ENCODE measurements around the gene SIGLEC1. TPM values are rescaled to one million over a fixed set of nuclear protein-coding genes. Genes with fewer than 3 reads are reported as not detected.

The SIGLEC1 gene
- polyA plus RNA-seq, 1 donor, result 3.4 TPM

GRCh38 chr20:3728876-3729275 lies 16.5 kb upstream of the SIGLEC1 start:
- DNase-seq (ENCODE audit: low read depth), result no peak

DNA sequence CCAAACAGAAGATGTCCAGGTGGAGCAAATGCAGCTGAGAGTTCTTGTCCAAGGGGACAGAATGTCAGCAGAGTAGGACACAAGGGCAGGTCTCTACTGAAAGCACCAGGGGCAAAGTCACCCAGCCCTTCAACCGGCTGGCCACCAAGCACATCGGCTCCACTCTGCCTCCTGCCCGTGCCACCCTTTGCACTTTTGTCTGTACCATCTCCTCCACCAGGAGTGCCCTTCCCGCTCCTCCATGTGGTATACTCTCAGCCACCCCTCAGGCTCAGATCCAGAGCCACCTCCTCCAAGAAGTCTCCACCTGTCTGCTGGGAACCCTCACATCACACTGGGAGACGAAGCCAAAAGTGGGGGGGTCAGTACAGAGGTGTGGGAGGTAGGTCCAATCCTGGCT lies 16.0 kb upstream of the SIGLEC1 start:
- no peak for DNase-seq (ENCODE audit: low read depth)

DNA sequence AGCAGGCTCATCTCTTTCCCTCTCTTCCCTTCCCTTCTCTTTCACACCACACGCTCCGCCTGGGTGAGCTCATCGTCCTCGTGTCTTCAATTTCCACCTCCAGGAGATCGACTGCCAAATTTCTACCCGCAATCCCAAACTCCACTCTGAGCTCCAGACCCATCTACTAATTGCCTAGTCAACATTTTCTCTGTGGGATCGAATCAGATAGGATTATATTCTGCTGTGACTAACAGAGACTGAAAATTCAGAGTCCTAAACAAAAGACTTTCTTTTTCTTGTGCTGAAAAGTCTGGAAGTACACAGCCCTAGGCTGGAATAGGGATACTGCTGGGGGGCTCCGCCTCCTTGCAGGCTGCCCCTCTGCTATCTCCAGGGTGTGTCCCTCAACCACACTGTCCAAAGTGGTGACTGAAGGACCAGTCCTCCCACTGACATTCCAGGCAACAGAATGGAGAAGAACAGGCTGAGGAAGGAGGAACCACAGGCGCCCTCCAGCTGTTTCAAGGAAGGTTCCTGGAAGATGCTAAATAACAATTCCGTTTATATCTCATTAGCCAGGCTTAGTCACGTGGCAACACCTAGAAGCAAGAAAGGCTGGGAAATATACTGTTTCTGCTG lies 15.1 kb upstream of the SIGLEC1 start:
- DNase-seq (ENCODE audit: low read depth), result no peak

DNA sequence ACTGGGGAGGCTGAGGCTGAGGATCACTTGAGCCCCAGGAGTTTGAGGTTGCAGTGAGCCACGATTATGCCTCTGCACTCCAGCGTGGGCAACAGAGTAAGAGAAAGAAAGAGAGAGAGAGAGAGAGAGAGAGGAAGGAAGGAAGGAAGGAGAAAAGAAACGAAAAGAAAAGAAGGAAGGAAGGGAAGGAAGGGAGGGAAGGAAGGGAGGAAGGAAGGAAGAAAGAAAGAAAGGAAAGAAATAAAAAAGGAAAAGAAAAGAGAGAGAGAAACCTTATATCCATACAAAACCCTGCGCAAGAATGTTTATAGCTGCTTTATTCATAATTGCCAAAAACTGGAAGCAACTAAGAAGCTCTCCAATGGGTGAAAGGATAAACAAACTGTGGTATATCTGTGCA lies 12.0 kb upstream of the SIGLEC1 start:
- no peak for DNase-seq (ENCODE audit: low read depth)

GRCh38 chr20:3723284-3723683 lies 10.9 kb upstream of the SIGLEC1 start:
- DNase-seq (ENCODE audit: low read depth), result no peak

- no peak for DNase-seq (ENCODE audit: low read depth)
These were observed 9.5 kb upstream of the SIGLEC1 start for GRCh38 chr20:3721912-3722311.

GRCh38 chr20:3720626-3721025 lies 8.2 kb upstream of the SIGLEC1 start:
- DNase-seq (ENCODE audit: low read depth), result no peak

- DNase-seq (ENCODE audit: low read depth), result no peak
These were observed 7.7 kb upstream of the SIGLEC1 start for GRCh38 chr20:3720068-3720467.

DNA sequence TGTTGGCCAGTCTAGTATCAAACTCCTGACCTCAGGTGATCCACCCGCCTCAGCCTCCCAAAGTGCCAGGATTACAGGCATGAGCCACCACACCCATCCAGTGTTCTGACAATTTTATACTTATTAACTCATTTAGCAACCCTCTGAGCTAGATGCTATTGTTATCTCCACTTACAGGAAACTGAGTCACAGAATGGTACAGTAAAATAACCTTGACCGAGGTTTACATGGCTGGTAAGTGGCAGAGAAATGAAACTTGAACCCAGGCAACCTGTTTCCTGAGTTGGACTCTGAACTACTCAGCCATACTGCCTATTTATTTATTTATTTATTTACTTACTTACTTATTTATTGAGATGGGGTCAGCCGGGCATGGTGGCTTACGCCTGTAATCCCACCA lies 6.6 kb upstream of the SIGLEC1 start:
- no peak for DNase-seq (ENCODE audit: low read depth)

DNA sequence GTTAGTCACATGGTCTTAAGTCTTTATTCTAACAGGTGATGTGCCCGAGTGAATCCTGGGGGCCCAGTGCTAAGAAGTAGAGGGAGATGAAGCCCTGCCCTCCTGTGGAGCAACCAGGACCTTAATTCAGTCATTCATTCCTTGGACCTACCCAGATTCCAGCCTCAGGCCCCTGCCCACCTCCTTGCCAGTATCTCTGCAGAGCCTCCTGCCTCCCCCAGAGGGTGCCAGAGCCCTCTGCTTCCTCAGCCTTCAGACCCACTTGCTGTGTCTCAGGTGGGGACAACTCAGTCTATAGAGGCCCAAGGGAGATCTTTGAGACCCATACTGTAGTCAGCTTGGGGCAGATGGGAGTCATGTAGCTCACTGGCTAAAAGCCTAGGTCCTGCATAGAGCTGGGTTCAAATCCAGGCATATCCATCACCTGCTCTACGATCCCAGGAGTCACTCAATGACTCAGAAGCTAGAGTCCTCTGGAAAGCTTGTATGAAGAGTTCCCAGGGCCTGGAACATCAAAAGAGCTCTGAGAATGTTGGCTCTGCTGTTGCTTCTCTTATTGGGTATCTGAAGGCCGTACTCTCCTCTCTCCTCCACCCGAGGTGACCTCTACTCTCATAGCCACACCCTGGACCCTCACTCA lies 3.9 kb upstream of the SIGLEC1 start:
- no peak for DNase-seq (ENCODE audit: low read depth)

DNA sequence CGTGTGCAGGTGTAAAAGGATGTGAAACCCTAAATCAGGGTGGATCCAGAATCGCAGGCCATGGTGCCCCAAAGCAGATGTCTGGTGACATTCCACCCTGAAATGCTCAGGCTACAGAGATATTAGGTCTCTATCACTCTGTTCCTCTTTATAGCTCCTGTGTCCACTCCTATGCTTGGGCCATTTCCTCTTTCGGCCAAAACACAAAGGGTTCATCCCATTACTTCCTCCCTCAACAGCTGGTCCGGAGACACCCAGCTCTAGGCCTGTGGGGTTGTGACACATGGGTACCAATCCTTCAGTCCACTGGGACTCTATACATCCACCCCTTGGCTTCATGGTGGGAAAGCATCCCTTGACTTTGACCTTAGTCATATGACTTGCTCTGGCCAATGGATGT lies 1.7 kb upstream of the SIGLEC1 start:
- DNase-seq (ENCODE audit: low read depth), result no peak

DNA sequence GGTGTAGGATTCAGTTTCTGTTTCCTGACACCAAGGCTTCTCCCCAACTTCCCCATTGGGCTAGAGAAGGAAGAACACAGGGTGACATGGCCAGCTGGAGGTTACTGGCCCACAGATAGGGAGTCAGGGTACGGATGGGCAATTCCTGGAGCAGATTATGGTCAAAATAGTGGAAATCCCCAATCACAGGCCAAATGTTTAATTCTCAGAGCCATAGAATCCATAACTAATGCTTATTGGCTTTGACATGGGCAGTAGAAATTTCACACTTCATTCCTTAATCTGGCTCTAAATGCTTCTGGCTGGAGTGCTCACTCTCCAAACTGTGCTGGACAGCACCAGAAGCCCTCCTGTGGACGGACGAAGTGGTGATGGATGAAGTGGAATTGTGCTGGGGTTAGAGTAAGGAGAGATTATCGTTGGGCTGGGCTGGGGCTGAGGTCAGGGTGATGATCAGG lies 887 bp downstream of the SIGLEC1 start:
- no peak for DNase-seq (ENCODE audit: low read depth)

DNA sequence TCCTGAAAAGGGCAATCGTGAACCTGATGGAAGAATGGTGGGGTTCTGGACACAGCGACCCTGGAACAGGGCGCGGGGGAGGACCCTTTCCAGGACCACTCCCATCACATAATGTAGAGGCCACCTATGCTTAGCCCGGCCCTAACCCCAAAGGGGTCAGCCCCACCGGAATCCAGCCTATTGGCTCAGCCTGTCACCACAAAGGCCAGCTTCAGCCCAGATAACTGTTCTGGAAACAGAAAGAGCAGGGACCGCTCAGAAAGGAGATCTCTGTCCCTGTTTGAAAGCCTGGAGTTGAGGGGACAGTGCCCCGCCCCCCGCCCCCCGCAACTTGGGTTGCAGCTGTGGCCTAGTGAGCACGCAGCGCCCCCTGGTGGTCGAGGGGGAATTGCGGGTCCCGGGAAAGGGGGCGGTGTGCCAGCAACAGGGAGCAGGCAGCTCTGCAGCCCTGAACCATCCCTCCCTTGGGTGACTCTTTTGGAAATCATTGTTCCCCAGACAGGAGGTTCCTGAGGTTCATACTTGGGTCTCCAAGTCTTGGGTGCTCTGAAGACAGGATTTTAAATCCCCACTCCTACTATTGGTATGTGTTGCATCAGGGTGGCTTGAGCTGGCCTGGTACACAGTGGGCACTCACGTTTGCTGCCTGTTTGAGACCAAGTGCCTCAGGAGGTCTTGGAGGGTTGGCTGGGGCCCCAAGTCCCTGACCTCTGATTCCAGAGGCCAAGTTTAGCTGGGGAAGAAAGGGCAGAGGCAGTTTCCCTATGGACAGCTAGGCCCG lies 1.5 kb downstream of the SIGLEC1 start:
- DNase-seq (ENCODE audit: low read depth), result no peak

DNA sequence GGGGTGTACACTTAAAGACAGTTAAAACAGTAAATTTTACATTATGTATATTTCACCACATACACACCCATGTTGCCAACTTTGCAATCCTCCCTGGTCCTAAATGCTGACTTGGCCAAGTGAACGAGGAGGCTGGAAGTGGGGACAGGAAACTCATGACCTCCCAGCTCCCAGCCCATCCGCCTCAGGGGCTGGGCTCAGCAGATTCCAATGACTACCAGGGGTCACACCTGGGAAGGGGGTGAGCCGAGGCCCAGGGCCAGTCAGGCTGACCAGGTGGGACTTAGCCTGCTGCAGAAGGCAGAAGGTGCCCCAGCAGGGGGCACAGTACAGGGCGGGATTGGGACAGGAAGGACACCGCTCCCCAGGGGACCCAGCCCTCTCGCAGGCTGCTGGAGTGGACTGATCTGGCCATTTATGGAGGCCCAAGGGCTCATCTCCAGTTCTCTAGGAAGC lies 2.4 kb downstream of the SIGLEC1 start:
- no peak for DNase-seq (ENCODE audit: low read depth)

GRCh38 chr20:3707508-3707899 lies 4.9 kb downstream of the SIGLEC1 start:
- DNase-seq (ENCODE audit: low read depth), result no peak

DNA sequence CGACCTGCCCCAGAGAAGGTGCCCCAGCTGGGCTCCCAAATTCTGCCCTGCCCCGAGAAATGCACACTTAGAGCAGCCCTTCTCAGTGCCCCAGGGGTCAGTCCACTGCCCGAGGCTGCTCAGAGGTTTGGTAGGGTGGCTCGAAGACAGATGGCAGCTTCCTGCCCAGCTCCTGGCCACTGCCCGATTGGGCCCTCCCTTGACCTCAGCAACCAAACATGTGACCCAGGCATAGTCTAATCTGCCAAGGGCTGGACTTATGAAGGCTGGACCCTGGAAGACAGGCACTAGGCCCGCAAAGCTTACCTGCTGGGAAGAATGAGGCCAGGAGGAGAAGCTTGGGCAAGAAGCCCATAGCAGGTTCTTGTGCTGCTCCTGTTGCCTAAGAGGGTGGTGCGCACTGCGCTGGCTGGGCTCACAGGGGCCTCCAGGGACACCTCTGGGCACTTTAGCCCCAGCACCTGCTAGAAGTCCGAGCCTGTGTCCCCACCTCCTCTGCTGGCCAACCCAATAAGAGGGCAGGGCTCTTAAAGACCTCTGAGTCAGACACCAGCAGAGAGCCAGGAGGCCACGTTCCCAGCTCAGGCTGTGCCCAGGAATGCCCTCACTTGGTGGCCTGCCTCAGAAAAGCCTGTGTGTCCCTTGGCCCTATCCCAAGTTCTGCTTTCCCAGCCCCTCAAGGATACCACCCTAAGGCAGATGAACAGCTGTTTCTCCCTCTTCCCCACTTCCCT lies 5.5 kb downstream of the SIGLEC1 start:
- no peak for DNase-seq (ENCODE audit: low read depth)

DNA sequence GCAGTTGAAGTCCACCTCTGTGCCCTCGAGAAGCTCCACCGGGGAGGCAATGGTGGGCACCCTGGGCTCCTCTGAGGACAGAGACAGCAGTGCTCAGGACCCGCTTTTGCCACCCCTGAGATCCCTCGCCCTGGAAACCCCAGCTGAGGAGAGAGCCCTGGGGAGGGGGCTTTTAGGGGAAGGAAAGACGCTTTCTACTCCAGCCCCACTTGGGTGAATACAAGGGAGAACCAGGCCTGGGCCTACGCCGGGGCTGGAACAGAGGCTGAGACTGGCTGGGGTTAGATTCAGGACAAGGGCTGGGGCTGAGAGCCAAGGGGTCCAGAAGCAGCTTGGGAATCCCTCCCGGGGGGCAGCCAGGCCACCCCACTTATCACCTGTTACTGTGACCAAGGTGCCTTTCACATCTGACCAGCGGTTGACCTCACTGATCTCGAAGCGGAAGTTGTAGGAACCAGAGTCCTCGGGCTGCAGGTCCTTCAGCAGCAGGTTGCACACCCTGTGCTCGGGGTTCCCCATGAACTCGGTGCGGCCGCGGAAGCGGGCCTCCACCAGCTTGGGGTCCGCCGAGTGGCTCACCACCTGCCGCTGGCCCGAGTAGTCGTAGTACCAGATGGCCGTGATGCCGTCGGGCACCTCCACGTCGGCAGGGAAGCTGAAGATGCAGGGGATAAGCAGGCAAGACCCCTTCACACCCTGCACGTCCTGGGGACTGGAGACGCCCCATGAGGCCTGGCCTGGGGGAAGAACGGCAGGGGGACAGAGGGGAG lies 6.2 kb downstream of the SIGLEC1 start:
- no peak for DNase-seq (ENCODE audit: low read depth)

- no peak for DNase-seq (ENCODE audit: low read depth)
These were observed 6.9 kb downstream of the SIGLEC1 start for GRCh38 chr20:3705491-3705969.

DNA sequence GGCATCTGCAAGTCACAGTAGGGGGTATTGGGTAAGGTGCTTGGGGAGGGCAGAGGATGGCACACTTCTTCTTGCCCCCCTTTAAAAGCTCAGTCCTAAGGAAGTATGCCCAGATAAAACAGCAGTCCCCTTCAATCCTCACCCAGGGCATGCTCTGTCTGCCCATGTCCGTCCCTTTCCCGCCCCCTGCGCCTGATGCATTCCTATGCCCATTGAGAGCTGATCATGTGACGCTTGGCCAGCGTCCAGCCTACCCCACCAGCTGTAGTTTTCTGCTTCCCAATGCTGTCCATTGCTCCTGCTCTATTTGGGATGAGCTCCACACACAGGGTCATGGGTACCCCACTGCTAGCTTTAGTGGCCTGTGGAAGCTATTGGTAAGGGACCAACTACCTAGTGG lies 8.3 kb downstream of the SIGLEC1 start:
- no peak for DNase-seq (ENCODE audit: low read depth)

DNA sequence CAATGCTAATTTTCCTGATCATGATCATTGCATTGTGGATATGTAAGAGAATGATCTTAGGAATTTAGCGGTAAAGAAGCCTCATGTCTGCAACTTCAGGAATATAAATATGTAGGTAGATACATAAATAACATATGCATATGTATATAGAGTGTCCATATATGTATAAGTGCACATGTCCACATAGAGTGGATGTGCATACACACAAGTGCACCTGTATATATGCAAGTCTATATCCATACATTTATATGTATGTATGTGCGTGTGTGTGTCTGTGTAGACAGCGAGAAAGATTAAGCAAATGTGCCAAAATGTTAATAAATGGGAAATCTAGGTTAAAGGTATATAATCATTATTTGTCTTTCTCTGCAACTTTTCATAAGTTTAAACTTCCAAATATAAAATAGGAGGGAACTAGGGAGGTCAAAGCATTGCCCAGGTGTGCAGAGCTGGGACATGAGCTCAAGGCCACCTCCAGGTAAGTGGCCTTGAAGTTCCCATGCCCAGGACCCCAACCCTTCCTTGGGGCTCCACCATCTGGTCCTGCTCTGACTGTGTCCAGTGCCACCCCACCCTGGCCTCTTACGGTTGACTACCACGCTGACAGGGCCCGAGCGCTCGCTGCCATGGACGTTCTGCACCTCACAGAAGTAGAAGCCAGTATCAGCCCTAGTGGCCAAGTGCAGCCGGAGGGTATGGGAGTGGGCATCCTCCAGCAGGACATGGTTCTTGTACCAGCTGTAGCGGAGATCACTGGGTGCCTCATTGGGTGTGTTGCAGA lies 9.6 kb downstream of the SIGLEC1 start:
- no peak for DNase-seq (ENCODE audit: low read depth)

Measured in forelimb muscle (tissue), 1 donor.